Parathyroid adenoma (tissue), 2 donors: ENCODE data around the gene LCN1.

Source experiments
- H2AFZ ChIP-seq: fragments of 300-600 bp; sonication (generic); one replicate; pipeline ENCODE4 v1.7.0; 2017; ENCODE audit warnings: antibody characterized with exemption, mild to moderate bottlenecking
- H3K27ac ChIP-seq: fragments of 300-600 bp; sonication (generic); one replicate; pipeline ENCODE4 v1.7.0; 2017
- H3K27me3 ChIP-seq: fragments of 300-600 bp; sonication (generic); one replicate; pipeline ENCODE4 v1.7.0; 2017; ENCODE audit warnings: low read length; ENCODE audit not compliant: control insufficient read depth, insufficient read depth
- H3K36me3 ChIP-seq: fragments of 300-600 bp; sonication (generic); one replicate; pipeline ENCODE4 v1.7.0; 2017; ENCODE audit warnings: low read length; ENCODE audit not compliant: control insufficient read depth, insufficient read depth
- H3K4me1 ChIP-seq: fragments of 300-600 bp; sonication (generic); one replicate; pipeline ENCODE4 v1.7.0; 2017; ENCODE audit warnings: control low read depth
- H3K4me2 ChIP-seq: fragments of 300-600 bp; sonication (generic); one replicate; pipeline ENCODE4 v1.7.0; 2017; ENCODE audit warnings: low read length
- H3K4me3 ChIP-seq: fragments of 300-600 bp; sonication (generic); one replicate; pipeline ENCODE4 v1.7.0; 2017; ENCODE audit warnings: low read depth, low read length
- H3K79me2 ChIP-seq: fragments of 300-600 bp; sonication (generic); one replicate; pipeline ENCODE4 v1.7.0; 2017; ENCODE audit warnings: control low read depth
- H3K9ac ChIP-seq: fragments of 300-600 bp; sonication (generic); one replicate; pipeline ENCODE4 v1.7.0; 2017; ENCODE audit warnings: mild to moderate bottlenecking
- H3K9me3 ChIP-seq: fragments of 300-600 bp; sonication (generic); one replicate; pipeline ENCODE4 v1.7.0; 2017; ENCODE audit warnings: low read length; ENCODE audit not compliant: control insufficient read depth
- TF ChIP-seq, protein P1 (sequence below): fragments of 300-600 bp; sonication (generic); IDR thresholded peaks from one replicate; pipeline ENCODE4 v1.7.0; 2017; ENCODE audit warnings: antibody characterized with exemption, mild to moderate bottlenecking
- donor health status: primary hyperparathyroidism.

The LCN1 gene

DNA sequence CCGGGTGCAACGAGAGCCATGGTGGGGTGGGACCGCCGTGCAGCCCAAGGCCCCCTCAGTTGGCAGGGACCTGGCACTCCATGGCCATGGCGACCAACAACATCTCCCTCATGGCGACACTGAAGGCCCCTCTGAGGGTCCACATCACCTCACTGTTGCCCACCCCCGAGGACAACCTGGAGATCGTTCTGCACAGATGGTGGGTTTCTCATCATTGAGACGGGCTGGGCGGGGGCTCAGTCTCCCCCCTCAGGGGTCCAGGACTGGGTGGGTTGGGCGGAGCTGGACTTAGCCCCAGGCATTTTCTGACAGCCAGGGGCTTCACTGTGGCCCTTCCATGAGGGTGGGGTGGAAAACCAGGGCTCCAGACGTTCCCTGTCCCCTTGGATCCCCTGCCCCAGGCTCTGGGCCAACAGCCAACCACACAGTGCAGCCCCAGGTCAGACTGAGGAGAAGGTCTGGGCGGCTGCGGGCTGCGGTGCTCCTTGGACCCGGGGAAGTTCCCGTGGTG, 41.0 kb downstream of the LCN1 start:
- TF ChIP-seq, protein P1, sequence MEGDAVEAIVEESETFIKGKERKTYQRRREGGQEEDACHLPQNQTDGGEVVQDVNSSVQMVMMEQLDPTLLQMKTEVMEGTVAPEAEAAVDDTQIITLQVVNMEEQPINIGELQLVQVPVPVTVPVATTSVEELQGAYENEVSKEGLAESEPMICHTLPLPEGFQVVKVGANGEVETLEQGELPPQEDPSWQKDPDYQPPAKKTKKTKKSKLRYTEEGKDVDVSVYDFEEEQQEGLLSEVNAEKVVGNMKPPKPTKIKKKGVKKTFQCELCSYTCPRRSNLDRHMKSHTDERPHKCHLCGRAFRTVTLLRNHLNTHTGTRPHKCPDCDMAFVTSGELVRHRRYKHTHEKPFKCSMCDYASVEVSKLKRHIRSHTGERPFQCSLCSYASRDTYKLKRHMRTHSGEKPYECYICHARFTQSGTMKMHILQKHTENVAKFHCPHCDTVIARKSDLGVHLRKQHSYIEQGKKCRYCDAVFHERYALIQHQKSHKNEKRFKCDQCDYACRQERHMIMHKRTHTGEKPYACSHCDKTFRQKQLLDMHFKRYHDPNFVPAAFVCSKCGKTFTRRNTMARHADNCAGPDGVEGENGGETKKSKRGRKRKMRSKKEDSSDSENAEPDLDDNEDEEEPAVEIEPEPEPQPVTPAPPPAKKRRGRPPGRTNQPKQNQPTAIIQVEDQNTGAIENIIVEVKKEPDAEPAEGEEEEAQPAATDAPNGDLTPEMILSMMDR = no peak
- no peaks in the 10 kb centered on the region for H3K79me2 ChIP-seq
- H3K9me3 ChIP-seq = no peaks in the 10 kb centered on the region
- H2AFZ ChIP-seq = no peak overlapping the region
- H3K27ac ChIP-seq = no peak overlapping the region
- H3K4me2 ChIP-seq = no peak overlapping the region
- H3K4me1 ChIP-seq = no peaks in the 10 kb centered on the region
- no peak overlapping the region for H3K4me3 ChIP-seq
- no peak overlapping the region for H3K9ac ChIP-seq
- H3K27me3 ChIP-seq = no peaks in the 10 kb centered on the region
- H3K36me3 ChIP-seq = no peaks in the 10 kb centered on the region

DNA sequence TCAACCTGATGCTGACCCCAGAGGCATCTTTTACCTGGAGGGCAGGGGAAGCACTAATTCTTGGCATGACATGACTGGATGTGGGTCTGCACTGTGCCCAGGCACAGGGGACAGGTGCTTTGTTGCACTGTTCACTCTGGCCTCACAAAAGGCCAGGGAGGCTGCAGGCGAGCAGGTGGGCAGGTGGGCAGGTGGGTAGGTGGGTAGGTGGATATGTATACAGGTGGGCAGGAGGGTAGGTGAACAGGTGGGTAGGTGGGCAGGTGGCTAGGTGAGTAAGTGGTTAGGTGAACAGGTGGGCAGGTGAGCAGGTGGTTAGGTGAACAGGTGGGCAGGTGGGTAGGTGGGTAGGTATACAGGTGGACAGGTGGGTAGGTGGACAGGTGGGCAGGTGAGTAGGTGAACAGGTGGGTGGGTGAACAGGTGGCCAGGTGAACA, 41.8 kb downstream of the LCN1 start:
- no peaks in the 10 kb centered on the region for H3K9me3 ChIP-seq
- H3K4me2 ChIP-seq = no peak overlapping the region
- H3K79me2 ChIP-seq = no peaks in the 10 kb centered on the region
- H3K27ac ChIP-seq = no peak overlapping the region
- TF ChIP-seq, protein P1 = no peak
- no peaks in the 10 kb centered on the region for H3K36me3 ChIP-seq
- H3K4me3 ChIP-seq = no peak overlapping the region
- H2AFZ ChIP-seq = no peak overlapping the region
- no peak overlapping the region for H3K9ac ChIP-seq
- H3K27me3 ChIP-seq = no peaks in the 10 kb centered on the region
- H3K4me1 ChIP-seq = no peaks in the 10 kb centered on the region

DNA sequence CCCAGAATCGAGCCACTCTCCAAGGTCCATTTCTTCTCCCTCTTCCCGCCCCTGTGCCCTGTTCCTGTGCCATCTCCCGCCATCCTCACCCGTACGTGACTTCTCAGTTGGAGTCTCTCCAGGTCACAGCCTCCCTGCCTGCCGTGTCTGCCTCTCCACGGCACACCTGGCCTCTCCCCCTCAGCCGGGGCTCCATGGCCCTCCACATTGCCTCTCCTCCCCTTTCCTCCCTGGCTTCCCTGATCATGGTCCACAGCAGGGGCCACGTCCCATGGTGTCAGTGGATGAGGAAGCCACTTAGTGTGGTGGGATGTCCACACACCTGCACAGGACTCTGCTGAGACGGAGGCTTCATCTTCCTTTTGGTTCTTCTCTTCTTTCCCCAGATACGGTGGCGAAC, 42.6 kb downstream of the LCN1 start:
- no peaks in the 10 kb centered on the region for H3K9me3 ChIP-seq
- no peak overlapping the region for H3K4me3 ChIP-seq
- H3K4me1 ChIP-seq = no peaks in the 10 kb centered on the region
- no peak overlapping the region for H3K4me2 ChIP-seq
- H3K9ac ChIP-seq = no peak overlapping the region
- no peaks in the 10 kb centered on the region for H3K27me3 ChIP-seq
- TF ChIP-seq, protein P1 = no peak
- no peaks in the 10 kb centered on the region for H3K36me3 ChIP-seq
- no peaks in the 10 kb centered on the region for H3K79me2 ChIP-seq
- no peak overlapping the region for H2AFZ ChIP-seq
- H3K27ac ChIP-seq = no peak overlapping the region

DNA sequence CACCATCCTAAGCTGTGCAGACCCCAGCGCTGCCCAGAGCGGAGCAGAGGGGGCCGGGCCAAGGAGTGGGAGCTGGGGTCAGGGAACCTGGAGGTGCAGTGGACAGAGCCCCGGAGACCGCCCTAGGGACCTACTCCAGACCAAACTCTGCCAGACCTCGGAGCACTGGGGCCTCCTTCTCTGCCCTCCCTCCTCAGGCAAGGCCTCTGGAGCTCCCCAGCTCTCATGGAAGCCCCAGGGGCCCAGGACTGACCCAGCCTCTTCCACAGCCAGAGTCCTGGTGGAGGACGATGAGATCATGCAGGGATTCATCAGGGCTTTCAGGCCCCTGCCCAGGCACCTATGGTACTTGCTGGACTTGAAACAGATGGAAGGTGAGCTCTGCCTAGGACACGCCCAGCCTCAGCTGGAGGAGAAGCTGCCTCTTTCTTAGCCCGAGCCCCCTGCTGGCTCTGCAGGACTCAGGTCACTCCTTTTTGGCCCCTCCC, 43.9 kb downstream of the LCN1 start:
- H3K9ac ChIP-seq = no peak overlapping the region
- H3K27ac ChIP-seq = no peak overlapping the region
- no peaks in the 10 kb centered on the region for H3K4me1 ChIP-seq
- TF ChIP-seq, protein P1 = no peak
- no peaks in the 10 kb centered on the region for H3K27me3 ChIP-seq
- H3K79me2 ChIP-seq = no peaks in the 10 kb centered on the region
- no peak overlapping the region for H2AFZ ChIP-seq
- no peaks in the 10 kb centered on the region for H3K9me3 ChIP-seq
- H3K4me3 ChIP-seq = no peak overlapping the region
- no peaks in the 10 kb centered on the region for H3K36me3 ChIP-seq
- H3K4me2 ChIP-seq = no peak overlapping the region

DNA sequence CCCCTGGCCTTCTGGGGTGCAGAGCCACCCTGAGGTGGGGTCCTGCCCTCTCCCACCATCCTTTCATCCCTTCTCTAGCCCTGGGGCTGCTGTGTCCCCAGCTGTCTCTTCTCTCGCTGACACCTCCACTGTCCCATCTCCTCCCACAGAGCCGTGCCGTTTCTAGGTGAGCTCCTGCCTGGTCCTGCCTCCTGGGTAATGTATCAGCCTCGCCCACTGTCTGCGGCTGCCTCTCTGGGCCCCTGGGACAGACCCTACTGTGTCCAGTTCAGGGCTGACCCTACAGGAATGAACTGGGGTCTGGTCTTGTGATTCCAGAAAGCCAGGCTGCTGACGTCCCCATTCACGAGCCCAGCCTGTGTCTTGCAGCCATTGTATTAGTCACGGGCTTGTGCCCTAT, 44.4 kb downstream of the LCN1 start:
- TF ChIP-seq, protein P1 = no peak
- Histone ChIP-seq H3K36me3 (no peaks in the 10 kb centered on the region), H3K27me3 (no peaks in the 10 kb centered on the region), H3K79me2 (no peaks in the 10 kb centered on the region), H2AFZ (no peak overlapping the region), H3K4me3 (no peak overlapping the region), H3K4me2 (no peak overlapping the region), H3K9me3 (no peaks in the 10 kb centered on the region), H3K4me1 (no peaks in the 10 kb centered on the region), H3K27ac (no peak overlapping the region), H3K9ac (no peak overlapping the region)
